ENCODE data around the gene KRT74.

KRT74 gene

DNA sequence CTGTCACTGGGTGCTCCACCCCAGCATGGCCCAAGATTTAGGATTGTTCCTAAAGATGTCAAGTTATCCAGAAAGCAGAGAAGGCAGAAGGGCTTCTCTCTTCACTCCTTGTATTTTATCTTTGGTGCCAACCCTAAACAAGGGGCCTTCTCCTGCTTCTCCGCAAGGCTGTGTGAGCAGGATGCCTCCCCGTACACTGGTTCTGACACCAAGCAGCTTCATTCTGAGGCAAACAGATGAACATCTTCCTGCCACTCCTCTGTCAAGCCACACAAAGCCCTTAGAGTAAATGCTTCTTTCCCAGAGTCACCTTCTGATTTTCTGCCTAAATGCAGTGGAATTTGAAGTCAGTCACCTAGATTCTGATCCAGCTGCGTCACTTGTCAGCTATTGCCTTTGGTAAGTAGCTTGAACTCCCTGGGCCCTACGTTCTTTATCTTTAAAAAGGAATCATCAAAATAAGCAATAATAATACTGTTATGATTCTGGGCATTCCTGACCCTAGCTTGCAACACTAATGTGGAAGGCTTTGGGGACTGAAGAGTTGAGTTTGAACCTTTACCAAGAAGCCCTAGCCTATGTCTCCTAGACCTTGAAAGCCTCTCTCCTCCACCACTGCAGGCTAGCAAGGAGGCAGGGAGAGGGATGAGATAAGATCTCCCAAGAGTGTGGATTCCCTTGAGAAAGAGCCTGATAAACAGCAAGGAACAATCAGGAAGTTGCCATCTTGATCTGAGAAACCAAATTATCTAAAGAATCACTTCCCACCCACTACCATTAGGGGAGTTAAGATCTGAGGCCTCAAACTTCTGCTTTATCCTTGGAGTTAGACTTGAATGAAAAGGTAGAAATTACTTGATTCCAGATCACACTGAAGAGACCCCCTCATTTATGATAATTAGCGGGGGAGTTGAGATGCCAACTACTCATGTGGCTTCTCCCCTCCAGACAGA lies 39.1 kb upstream of the KRT74 start:
- H3K4me3 ChIP-seq (replicated peaks; ENCODE audit: low read depth, low read length): no peak overlapping the region
- H3K36me3 ChIP-seq (ENCODE audit: control insufficient read depth, insufficient read depth, low read length): no peaks in the 10 kb centered on the region
- TF ChIP-seq, protein P1, sequence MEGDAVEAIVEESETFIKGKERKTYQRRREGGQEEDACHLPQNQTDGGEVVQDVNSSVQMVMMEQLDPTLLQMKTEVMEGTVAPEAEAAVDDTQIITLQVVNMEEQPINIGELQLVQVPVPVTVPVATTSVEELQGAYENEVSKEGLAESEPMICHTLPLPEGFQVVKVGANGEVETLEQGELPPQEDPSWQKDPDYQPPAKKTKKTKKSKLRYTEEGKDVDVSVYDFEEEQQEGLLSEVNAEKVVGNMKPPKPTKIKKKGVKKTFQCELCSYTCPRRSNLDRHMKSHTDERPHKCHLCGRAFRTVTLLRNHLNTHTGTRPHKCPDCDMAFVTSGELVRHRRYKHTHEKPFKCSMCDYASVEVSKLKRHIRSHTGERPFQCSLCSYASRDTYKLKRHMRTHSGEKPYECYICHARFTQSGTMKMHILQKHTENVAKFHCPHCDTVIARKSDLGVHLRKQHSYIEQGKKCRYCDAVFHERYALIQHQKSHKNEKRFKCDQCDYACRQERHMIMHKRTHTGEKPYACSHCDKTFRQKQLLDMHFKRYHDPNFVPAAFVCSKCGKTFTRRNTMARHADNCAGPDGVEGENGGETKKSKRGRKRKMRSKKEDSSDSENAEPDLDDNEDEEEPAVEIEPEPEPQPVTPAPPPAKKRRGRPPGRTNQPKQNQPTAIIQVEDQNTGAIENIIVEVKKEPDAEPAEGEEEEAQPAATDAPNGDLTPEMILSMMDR (IDR thresholded peaks at IDR 0.05; ENCODE audit: insufficient read depth, low read length, poor library complexity, severe bottlenecking): no peak
- peaks cover 3% of the 10 kb centered on the region for H3K27me3 ChIP-seq (replicated peaks; ENCODE audit: control insufficient read depth, insufficient read depth, low read length)
- DNase-seq (ENCODE audit: extremely low read depth, insufficient read length): no peak

GRCh38 chr12:52611080-52611468 lies 37.4 kb upstream of the KRT74 start:
- Histone ChIP-seq H3K36me3 (ENCODE audit: control insufficient read depth, insufficient read depth, low read length) (no peaks in the 10 kb centered on the region), H3K27me3 (replicated peaks; ENCODE audit: control insufficient read depth, insufficient read depth, low read length) (peaks cover 1% of the 10 kb centered on the region), H3K4me3 (replicated peaks; ENCODE audit: low read depth, low read length) (no peak overlapping the region)
- TF ChIP-seq, protein P1 (IDR thresholded peaks at IDR 0.05; ENCODE audit: insufficient read depth, low read length, poor library complexity, severe bottlenecking): no peak
- DNase-seq (ENCODE audit: extremely low read depth, insufficient read length): no peak

- TF ChIP-seq, protein P1 (IDR thresholded peaks at IDR 0.05; ENCODE audit: insufficient read depth, low read length, poor library complexity, severe bottlenecking): no peak
- H3K4me3 ChIP-seq (replicated peaks; ENCODE audit: low read depth, low read length): no peak overlapping the region
- DNase-seq (ENCODE audit: extremely low read depth, insufficient read length): no peak
- peaks cover 1% of the 10 kb centered on the region for H3K27me3 ChIP-seq (replicated peaks; ENCODE audit: control insufficient read depth, insufficient read depth, low read length)
- no peaks in the 10 kb centered on the region for H3K36me3 ChIP-seq (ENCODE audit: control insufficient read depth, insufficient read depth, low read length)
These were observed 35.4 kb upstream of the KRT74 start for GRCh38 chr12:52608826-52609630.

GRCh38 chr12:52608161-52608560 lies 34.5 kb upstream of the KRT74 start:
- TF ChIP-seq, protein P1 (IDR thresholded peaks at IDR 0.05; ENCODE audit: insufficient read depth, low read length, poor library complexity, severe bottlenecking): no peak
- Histone ChIP-seq H3K36me3 (ENCODE audit: control insufficient read depth, insufficient read depth, low read length) (no peaks in the 10 kb centered on the region), H3K4me3 (replicated peaks; ENCODE audit: low read depth, low read length) (no peak overlapping the region), H3K27me3 (replicated peaks; ENCODE audit: control insufficient read depth, insufficient read depth, low read length) (peaks cover 1% of the 10 kb centered on the region)
- DNase-seq (ENCODE audit: extremely low read depth, insufficient read length): no peak

DNA sequence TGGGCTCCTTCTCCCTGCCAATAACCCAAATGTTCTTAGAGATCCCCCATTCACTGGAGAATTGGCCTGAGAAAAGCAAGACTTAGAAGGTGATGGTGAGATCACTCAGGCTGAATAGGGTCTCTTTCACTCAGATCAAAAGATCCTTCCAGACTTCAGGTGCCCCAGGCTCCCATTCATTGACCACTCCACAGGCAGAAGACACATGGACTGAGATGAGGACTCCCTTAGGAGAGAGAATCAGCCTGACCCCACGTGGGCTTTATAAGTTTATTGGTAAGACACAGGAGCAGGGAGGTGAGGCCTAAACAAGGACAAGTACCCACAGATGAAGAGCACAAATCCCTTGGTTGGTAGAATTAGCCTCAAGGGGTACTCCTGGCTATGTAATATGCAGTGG lies 33.7 kb upstream of the KRT74 start:
- TF ChIP-seq, protein P1 (IDR thresholded peaks at IDR 0.05; ENCODE audit: insufficient read depth, low read length, poor library complexity, severe bottlenecking): no peak
- Histone ChIP-seq H3K27me3 (replicated peaks; ENCODE audit: control insufficient read depth, insufficient read depth, low read length) (peaks cover 1% of the 10 kb centered on the region), H3K36me3 (ENCODE audit: control insufficient read depth, insufficient read depth, low read length) (no peaks in the 10 kb centered on the region), H3K4me3 (replicated peaks; ENCODE audit: low read depth, low read length) (no peak overlapping the region)
- no peak for DNase-seq (ENCODE audit: extremely low read depth, insufficient read length)

Data from GM06990 (cell line).